COLO668 (cell line): ENCODE measurements around the gene CDH11.

ENCODE experiments used
- DNase-seq: peaks from one replicate; lab custom pipeline; 2025; ENCODE audit not compliant: unreplicated experiment; lab: John Stamatoyannopoulos, UW

CDH11 gene

GRCh38 chr16:64924086-64924485 lies 197.8 kb downstream of the CDH11 start:
- no peak for DNase-seq

GRCh38 chr16:64919929-64920607 lies 201.8 kb downstream of the CDH11 start:
- DNase-seq, result no peak

DNA sequence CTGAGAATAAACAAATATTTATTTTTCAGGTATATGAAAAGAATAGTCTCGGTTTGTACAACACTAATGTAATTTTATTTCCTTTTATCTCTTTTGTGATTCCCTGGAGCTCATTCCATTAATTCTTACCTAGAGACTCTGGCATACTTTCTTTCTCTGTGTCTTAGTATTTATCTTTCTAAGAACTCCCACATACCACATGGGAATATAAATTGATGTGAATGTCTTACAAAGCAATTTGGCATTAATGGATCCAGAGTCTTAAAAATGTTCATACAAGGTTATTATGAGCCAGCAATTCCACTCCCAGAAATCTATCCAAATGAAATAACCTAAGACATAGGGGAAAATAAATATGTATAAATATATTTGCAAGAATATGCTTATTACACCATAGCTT lies 202.7 kb downstream of the CDH11 start:
- no peak for DNase-seq

DNA sequence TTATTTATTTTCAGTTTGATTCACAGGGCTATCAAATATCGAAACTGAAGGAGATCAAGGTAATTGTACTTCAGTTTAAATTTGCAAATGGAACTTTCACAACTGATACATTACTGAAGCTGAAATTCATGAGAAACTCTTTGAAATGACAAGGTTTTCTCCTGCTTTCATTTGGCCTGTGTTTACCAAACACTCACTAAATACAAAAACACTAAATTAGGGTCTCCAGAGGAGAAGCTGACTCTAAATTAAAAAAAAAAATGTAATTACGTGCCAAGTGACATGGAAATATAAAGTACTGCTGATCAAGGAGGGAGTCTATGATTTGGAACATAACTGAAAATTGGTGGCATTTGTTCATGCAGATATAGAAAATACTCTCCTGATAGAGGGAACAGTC lies 205.8 kb downstream of the CDH11 start:
- no peak for DNase-seq

GRCh38 chr16:64910356-64910755 lies 211.5 kb downstream of the CDH11 start:
- DNase-seq, result no peak

GRCh38 chr16:64907844-64908243 lies 214.0 kb downstream of the CDH11 start:
- no peak for DNase-seq

GRCh38 chr16:64903770-64904169 lies 218.1 kb downstream of the CDH11 start:
- no peak for DNase-seq

GRCh38 chr16:64900517-64900916 lies 221.3 kb downstream of the CDH11 start:
- DNase-seq, result no peak

DNA sequence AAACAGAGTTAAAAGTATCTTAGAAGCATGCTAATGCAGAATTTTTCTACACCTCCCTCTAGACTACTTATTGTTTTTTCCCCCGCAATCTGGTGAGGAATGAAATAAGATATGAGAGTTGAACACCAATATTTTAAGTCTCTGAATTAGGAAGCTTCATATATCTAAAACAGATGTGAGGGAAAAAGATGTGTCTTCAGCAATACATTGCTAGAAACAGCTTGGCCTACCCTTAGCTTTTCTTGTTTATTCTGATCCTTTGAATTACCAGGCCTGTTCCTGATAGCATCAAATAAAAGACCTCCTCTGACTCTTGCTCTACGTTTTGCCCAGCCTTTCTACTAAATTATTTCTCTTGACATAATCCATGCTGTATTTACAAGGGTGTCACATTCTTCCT lies 221.8 kb downstream of the CDH11 start:
- no peak for DNase-seq

GRCh38 chr16:64898159-64898558 lies 223.7 kb downstream of the CDH11 start:
- DNase-seq, result no peak
